Mesendoderm (in vitro differentiated cells): ENCODE data around the gene ITSN1.

ENCODE experiments used
- DNase-seq: peaks from one replicate; pipeline ENCODE4 v3.0.0; 2013
- H2AK5ac ChIP-seq: 2 replicates; pipeline ENCODE4 v1.6.1; 2013; ENCODE audit warnings: low read length, inconsistent platforms
- H2BK120ac ChIP-seq: 2 replicates; pipeline ENCODE4 v1.6.1; 2013; ENCODE audit warnings: low read depth, mild to moderate bottlenecking, low read length, moderate library complexity, mixed read lengths
- H2BK15ac ChIP-seq: replicated peaks from 2 replicates; pipeline ENCODE4 v1.6.1; 2013; ENCODE audit warnings: low read depth, mild to moderate bottlenecking, moderate library complexity
- H2BK5ac ChIP-seq: 2 replicates; pipeline ENCODE4 v1.6.1; 2013; ENCODE audit warnings: low read length, inconsistent platforms
- H3K18ac ChIP-seq: 2 replicates; pipeline ENCODE4 v1.6.1; 2013; ENCODE audit warnings: mild to moderate bottlenecking, low read length, mixed read lengths
- H3K23ac ChIP-seq: one replicate; pipeline ENCODE4 v1.6.1; 2013; ENCODE audit warnings: low read length
- H3K27ac ChIP-seq: 2 replicates; pipeline ENCODE4 v1.5.1; 2013; ENCODE audit warnings: low read depth, mild to moderate bottlenecking, inconsistent platforms, low read length, moderate library complexity
- H3K27me3 ChIP-seq: 2 replicates; pipeline ENCODE4 v1.6.1; 2013; ENCODE audit warnings: low read length, control low read depth, mild to moderate bottlenecking, inconsistent platforms; ENCODE audit not compliant: insufficient read depth, poor library complexity
- H3K36me3 ChIP-seq: 2 replicates; pipeline ENCODE4 v1.6.1; 2013; ENCODE audit warnings: low read length, inconsistent platforms; ENCODE audit not compliant: control insufficient read depth, insufficient read depth
- H3K4ac ChIP-seq: one replicate; pipeline ENCODE4 v1.6.1; 2013; ENCODE audit warnings: low read depth, mild to moderate bottlenecking, low read length, moderate library complexity
- H3K4me1 ChIP-seq: 2 replicates; pipeline ENCODE4 v1.6.1; 2013; ENCODE audit warnings: low read depth, low read length, inconsistent platforms; ENCODE audit not compliant: control insufficient read depth
- H3K4me2 ChIP-seq: 2 replicates; pipeline ENCODE4 v1.6.1; 2013; ENCODE audit warnings: low read length
- H3K4me3 ChIP-seq: 2 replicates; pipeline ENCODE4 v1.5.1; 2013; ENCODE audit warnings: mild to moderate bottlenecking, low read length
- H3K56ac ChIP-seq: one replicate; pipeline ENCODE4 v1.6.1; 2013; ENCODE audit warnings: low read length
- H3K79me1 ChIP-seq: 2 replicates; pipeline ENCODE4 v1.6.1; 2013; ENCODE audit warnings: low read length, inconsistent platforms
- H3K79me2 ChIP-seq: 2 replicates; pipeline ENCODE4 v1.6.1; 2013; ENCODE audit warnings: mild to moderate bottlenecking, low read length; ENCODE audit not compliant: control insufficient read depth, insufficient read depth
- H3K9ac ChIP-seq: 2 replicates; pipeline ENCODE4 v1.6.1; 2013; ENCODE audit warnings: low read length, inconsistent platforms
- H4K5ac ChIP-seq: one replicate; pipeline ENCODE4 v1.6.1; 2013; ENCODE audit warnings: low read length
- H4K8ac ChIP-seq: one replicate; pipeline ENCODE4 v1.6.1; 2013; ENCODE audit warnings: low read depth, mild to moderate bottlenecking, control low read depth, low read length, moderate library complexity
- WGBS: extraction: QIAGEN DNeasy Blood & Tissue Kit; methylation state at CpG from one replicate; pipeline ENCODE4 v1.1.7; 2013; ENCODE audit warnings: low lambda C conversion rate, missing lambda C conversion rate; ENCODE audit not compliant: insufficient coverage; ENCODE audit errors: extremely low coverage; 5-methylcytosine and 5-hydroxymethylcytosine counted together

ITSN1 gene

GRCh38 chr21:33834801-33835500 lies 192.7 kb downstream of the ITSN1 start:
- no peak overlapping the region for H2AK5ac ChIP-seq
- no peaks in the 10 kb centered on the region for H3K4me1 ChIP-seq
- no peak overlapping the region for H4K5ac ChIP-seq
- WGBS = no CpG with 5 or more reads among the region's 5 CpGs
- H3K23ac ChIP-seq = no peak overlapping the region
- no peak overlapping the region for H3K27ac ChIP-seq
- no peak overlapping the region for H3K4ac ChIP-seq
- no peaks in the 10 kb centered on the region for H3K27me3 ChIP-seq
- no peak overlapping the region for H3K4me2 ChIP-seq
- no peak overlapping the region for H2BK120ac ChIP-seq
- no peak overlapping the region for H3K9ac ChIP-seq
- no peak overlapping the region for H3K56ac ChIP-seq
- no peaks in the 10 kb centered on the region for H3K79me2 ChIP-seq
- H4K8ac ChIP-seq = no peak overlapping the region
- DNase-seq = no peak
- peaks cover 3% of the 10 kb centered on the region for H3K36me3 ChIP-seq
- no peak overlapping the region for H2BK5ac ChIP-seq
- no peak overlapping the region for H3K18ac ChIP-seq
- H3K79me1 ChIP-seq = no peaks in the 10 kb centered on the region
- no peak overlapping the region for H2BK15ac ChIP-seq
- H3K4me3 ChIP-seq = no peak overlapping the region

- no peak overlapping the region for H2BK5ac ChIP-seq
- no peak overlapping the region for H2BK15ac ChIP-seq
- no peak overlapping the region for H2BK120ac ChIP-seq
- no peak overlapping the region for H3K56ac ChIP-seq
- no peak overlapping the region for H3K4ac ChIP-seq
- no peak overlapping the region for H2AK5ac ChIP-seq
- no peak for DNase-seq
- no peaks in the 10 kb centered on the region for H3K79me1 ChIP-seq
- H3K4me2 ChIP-seq = no peak overlapping the region
- H3K23ac ChIP-seq = no peak overlapping the region
- H3K27me3 ChIP-seq = no peaks in the 10 kb centered on the region
- no peak overlapping the region for H4K5ac ChIP-seq
- no peaks in the 10 kb centered on the region for H3K79me2 ChIP-seq
- no peaks in the 10 kb centered on the region for H3K4me1 ChIP-seq
- no peak overlapping the region for H3K9ac ChIP-seq
- H3K4me3 ChIP-seq = no peak overlapping the region
- no peak overlapping the region for H3K27ac ChIP-seq
- H3K36me3 ChIP-seq = peaks cover 3% of the 10 kb centered on the region
- H4K8ac ChIP-seq = no peak overlapping the region
- H3K18ac ChIP-seq = no peak overlapping the region
- WGBS = no CpG with 5 or more reads among the region's 4 CpGs
Measured at GRCh38 chr21:33835920-33836319, 193.6 kb downstream of the ITSN1 start.

GRCh38 chr21:33836408-33836807 lies 194.1 kb downstream of the ITSN1 start:
- H3K9ac ChIP-seq = no peak overlapping the region
- H3K27me3 ChIP-seq = no peaks in the 10 kb centered on the region
- no peak overlapping the region for H2BK5ac ChIP-seq
- H3K4ac ChIP-seq = no peak overlapping the region
- no peak overlapping the region for H3K4me3 ChIP-seq
- no peaks in the 10 kb centered on the region for H3K79me2 ChIP-seq
- no peak overlapping the region for H2BK120ac ChIP-seq
- H3K18ac ChIP-seq = no peak overlapping the region
- H2AK5ac ChIP-seq = no peak overlapping the region
- H4K5ac ChIP-seq = no peak overlapping the region
- no CpG with 5 or more reads among the region's 11 CpGs for WGBS
- no peak overlapping the region for H3K4me2 ChIP-seq
- H2BK15ac ChIP-seq = no peak overlapping the region
- no peak overlapping the region for H3K56ac ChIP-seq
- no peak overlapping the region for H3K23ac ChIP-seq
- no peaks in the 10 kb centered on the region for H3K4me1 ChIP-seq
- H3K79me1 ChIP-seq = no peaks in the 10 kb centered on the region
- no peak overlapping the region for H4K8ac ChIP-seq
- DNase-seq = no peak
- H3K36me3 ChIP-seq = peaks cover 3% of the 10 kb centered on the region
- H3K27ac ChIP-seq = no peak overlapping the region

GRCh38 chr21:33839167-33839716 lies 196.9 kb downstream of the ITSN1 start:
- H2AK5ac ChIP-seq = no peak overlapping the region
- H2BK120ac ChIP-seq = no peak overlapping the region
- H3K56ac ChIP-seq = no peak overlapping the region
- no peak overlapping the region for H4K8ac ChIP-seq
- no peak overlapping the region for H3K18ac ChIP-seq
- no peaks in the 10 kb centered on the region for H3K4me1 ChIP-seq
- WGBS = no CpG with 5 or more reads among the region's 5 CpGs
- H3K79me1 ChIP-seq = no peaks in the 10 kb centered on the region
- no peak overlapping the region for H3K27ac ChIP-seq
- H3K23ac ChIP-seq = no peak overlapping the region
- no peak overlapping the region for H2BK15ac ChIP-seq
- no peak overlapping the region for H4K5ac ChIP-seq
- H2BK5ac ChIP-seq = no peak overlapping the region
- no peak overlapping the region for H3K4me2 ChIP-seq
- H3K79me2 ChIP-seq = no peaks in the 10 kb centered on the region
- DNase-seq = peak; percentile 31
- no peak overlapping the region for H3K4me3 ChIP-seq
- H3K9ac ChIP-seq = no peak overlapping the region
- H3K36me3 ChIP-seq = no peaks in the 10 kb centered on the region
- H3K4ac ChIP-seq = no peak overlapping the region
- H3K27me3 ChIP-seq = no peaks in the 10 kb centered on the region

- H3K36me3 ChIP-seq = no peaks in the 10 kb centered on the region
- H3K4me3 ChIP-seq = no peak overlapping the region
- H3K18ac ChIP-seq = no peak overlapping the region
- no peak overlapping the region for H3K27ac ChIP-seq
- DNase-seq = no peak
- H3K79me2 ChIP-seq = no peaks in the 10 kb centered on the region
- H2BK15ac ChIP-seq = no peak overlapping the region
- no peaks in the 10 kb centered on the region for H3K79me1 ChIP-seq
- H3K4me2 ChIP-seq = no peak overlapping the region
- no peak overlapping the region for H4K8ac ChIP-seq
- no peak overlapping the region for H3K4ac ChIP-seq
- H3K4me1 ChIP-seq = no peaks in the 10 kb centered on the region
- H3K23ac ChIP-seq = no peak overlapping the region
- no peak overlapping the region for H2BK5ac ChIP-seq
- H3K27me3 ChIP-seq = no peaks in the 10 kb centered on the region
- no peak overlapping the region for H2AK5ac ChIP-seq
- no peak overlapping the region for H3K9ac ChIP-seq
- H3K56ac ChIP-seq = no peak overlapping the region
- no peak overlapping the region for H4K5ac ChIP-seq
- no CpG with 5 or more reads among the region's 5 CpGs for WGBS
- no peak overlapping the region for H2BK120ac ChIP-seq
Measured at GRCh38 chr21:33839806-33840205, 197.5 kb downstream of the ITSN1 start.

- H3K23ac ChIP-seq = no peak overlapping the region
- H2BK120ac ChIP-seq = no peak overlapping the region
- H4K8ac ChIP-seq = no peak overlapping the region
- H3K27me3 ChIP-seq = no peaks in the 10 kb centered on the region
- H3K36me3 ChIP-seq = no peaks in the 10 kb centered on the region
- no peak overlapping the region for H3K56ac ChIP-seq
- H3K4me2 ChIP-seq = no peak overlapping the region
- H2BK5ac ChIP-seq = no peak overlapping the region
- no peak overlapping the region for H4K5ac ChIP-seq
- no peak overlapping the region for H3K4ac ChIP-seq
- no peak overlapping the region for H3K27ac ChIP-seq
- no peak overlapping the region for H2BK15ac ChIP-seq
- no peak overlapping the region for H3K18ac ChIP-seq
- H3K4me3 ChIP-seq = no peak overlapping the region
- no peaks in the 10 kb centered on the region for H3K4me1 ChIP-seq
- no CpG with 5 or more reads among the region's 5 CpGs for WGBS
- H3K79me1 ChIP-seq = no peaks in the 10 kb centered on the region
- no peaks in the 10 kb centered on the region for H3K79me2 ChIP-seq
- H2AK5ac ChIP-seq = no peak overlapping the region
- DNase-seq = no peak
- H3K9ac ChIP-seq = no peak overlapping the region
Measured at GRCh38 chr21:33840771-33841170, 198.5 kb downstream of the ITSN1 start.
